Liver (tissue), 3 donors: Measurements from ENCODE around the gene SPOP.

Experiments
- CTCF ChIP-seq: fragments of 150-350 bp; IDR thresholded peaks from 2 replicates; pipeline ENCODE4 v1.5.1; 2017; ENCODE audit warnings: improper control_type of control experiment, low read depth, low read length; ENCODE audit not compliant: missing input control
- EGR1 ChIP-seq, 2 donors: IDR thresholded peaks; 2 replicates each; pipeline ENCODE4 v1.6.1; 2016 to 2018; ENCODE audit warnings: antibody characterized with exemption in 2 of 2, low read depth in 2 of 2
- HNF4A ChIP-seq, 2 donors: conservative IDR thresholded peaks; 2 replicates each; pipeline ENCODE4 v1.6.1; 2016; ENCODE audit warnings: antibody characterized with exemption in 2 of 2, mild to moderate bottlenecking in 2 of 2
- MAX ChIP-seq: IDR thresholded peaks from 2 replicates; pipeline ENCODE4 v1.6.1; 2016; ENCODE audit warnings: antibody characterized with exemption
- RAD21 ChIP-seq, 2 donors: IDR thresholded peaks; 2 replicates each; pipeline ENCODE4 v1.6.1; 2016; ENCODE audit warnings: antibody characterized with exemption in 2 of 2, mild to moderate bottlenecking in 2 of 2
- TAF1 ChIP-seq: conservative IDR thresholded peaks from 2 replicates; pipeline ENCODE4 v1.6.1; 2016; ENCODE audit warnings: antibody characterized with exemption, mild to moderate bottlenecking
- YY1 ChIP-seq: IDR thresholded peaks from 2 replicates; pipeline ENCODE4 v1.6.1; 2016; ENCODE audit warnings: antibody characterized with exemption, mild to moderate bottlenecking
- donor health status: healthy.
- donor health status: healthy.

GRCh38 chr17:49670641-49671040 is 7.3 kb downstream of the SPOP start:
- TF ChIP-seq HNF4A (conservative IDR thresholded peaks at IDR 0.05), result no peak
- no peak for TF ChIP-seq EGR1 (IDR thresholded peaks at IDR 0.05; ENCODE audit: low read depth in 2 of 2)
- no peak for TF ChIP-seq CTCF
- no peak for TF ChIP-seq YY1
- no peak for TF ChIP-seq TAF1
- TF ChIP-seq RAD21 (IDR thresholded peaks at IDR 0.05), result no peak
- no peak for TF ChIP-seq MAX
